A673 (cell line): ENCODE data around the gene KCNIP1.

ENCODE experiments used
- EZH2 ChIP-seq: fragments of 200-600 bp; sonication (generic); IDR thresholded peaks from 2 replicates; pipeline ENCODE4 v1.6.1; 2017; ENCODE audit warnings: borderline replicate concordance, low read depth, mild to moderate bottlenecking, mixed read lengths, antibody characterized with exemption, low read length; ENCODE audit not compliant: poor library complexity, severe bottlenecking
- TF ChIP-seq, protein P1 (sequence below): fragments of 300-800, 200-600 bp; sonication (generic); conservative IDR thresholded peaks from 2 replicates; pipeline ENCODE4 v1.5.1; 2017; ENCODE audit warnings: low read depth, mild to moderate bottlenecking, antibody characterized with exemption, low read length, moderate library complexity, mixed read lengths

DNA sequence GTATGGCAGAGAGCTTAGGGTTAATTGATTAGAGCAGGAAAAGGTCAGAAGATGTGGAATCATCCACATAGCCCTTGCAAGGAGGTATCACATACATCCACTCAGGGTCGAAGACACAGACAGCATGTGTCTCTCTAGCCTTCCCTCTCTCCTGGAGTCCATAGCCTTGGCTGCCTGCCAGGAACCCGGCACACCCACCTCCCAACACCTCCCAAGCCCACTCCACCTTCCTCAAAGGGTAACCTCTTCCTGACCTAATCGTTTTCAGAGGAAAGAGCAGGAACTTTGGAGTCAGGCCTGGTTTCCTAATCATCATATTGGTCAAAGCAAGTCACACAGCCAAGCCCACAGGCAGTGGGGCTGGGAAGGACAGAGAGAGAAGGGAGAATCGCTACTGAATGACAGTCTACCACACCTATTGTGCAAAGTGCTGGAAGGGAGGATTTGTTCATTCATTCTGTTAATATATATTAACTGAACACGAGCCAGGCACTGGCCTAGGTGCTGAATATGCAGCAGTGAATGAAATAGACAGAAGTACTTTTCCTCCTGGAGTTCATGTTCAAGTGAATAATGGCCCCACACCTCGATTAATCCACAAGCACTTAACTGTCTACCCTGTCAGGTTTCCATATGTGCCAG, 107.8 kb downstream of the KCNIP1 start:
- TF ChIP-seq, protein P1, sequence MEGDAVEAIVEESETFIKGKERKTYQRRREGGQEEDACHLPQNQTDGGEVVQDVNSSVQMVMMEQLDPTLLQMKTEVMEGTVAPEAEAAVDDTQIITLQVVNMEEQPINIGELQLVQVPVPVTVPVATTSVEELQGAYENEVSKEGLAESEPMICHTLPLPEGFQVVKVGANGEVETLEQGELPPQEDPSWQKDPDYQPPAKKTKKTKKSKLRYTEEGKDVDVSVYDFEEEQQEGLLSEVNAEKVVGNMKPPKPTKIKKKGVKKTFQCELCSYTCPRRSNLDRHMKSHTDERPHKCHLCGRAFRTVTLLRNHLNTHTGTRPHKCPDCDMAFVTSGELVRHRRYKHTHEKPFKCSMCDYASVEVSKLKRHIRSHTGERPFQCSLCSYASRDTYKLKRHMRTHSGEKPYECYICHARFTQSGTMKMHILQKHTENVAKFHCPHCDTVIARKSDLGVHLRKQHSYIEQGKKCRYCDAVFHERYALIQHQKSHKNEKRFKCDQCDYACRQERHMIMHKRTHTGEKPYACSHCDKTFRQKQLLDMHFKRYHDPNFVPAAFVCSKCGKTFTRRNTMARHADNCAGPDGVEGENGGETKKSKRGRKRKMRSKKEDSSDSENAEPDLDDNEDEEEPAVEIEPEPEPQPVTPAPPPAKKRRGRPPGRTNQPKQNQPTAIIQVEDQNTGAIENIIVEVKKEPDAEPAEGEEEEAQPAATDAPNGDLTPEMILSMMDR, result no peak
- no peak for TF ChIP-seq EZH2
